ENCODE measurements around the gene GLI3.

The GLI3 gene

GRCh38 chr7:42164881-42165428 is 72.1 kb downstream of the GLI3 start:
- H3K27ac ChIP-seq = no peak overlapping the region
- TF ChIP-seq CTCF (IDR thresholded peaks at IDR 0.05; ENCODE audit: low read depth, low read length, missing control alignments) = no peak
- H3K27me3 ChIP-seq (replicated peaks) = no peaks in the 10 kb centered on the region
- H3K4me3 ChIP-seq (ENCODE audit: low read depth, low read length) = no peak overlapping the region
- in situ Hi-C loops (cut with HindIII; ENCODE audit: low pct_ligation_motif_present, low sequenced_read_pairs) = no loop called here
- no peak for DNase-seq
- no peaks in the 10 kb centered on the region for H3K36me3 ChIP-seq (replicated peaks)

- Histone ChIP-seq H3K27me3 (replicated peaks) (no peaks in the 10 kb centered on the region), H3K36me3 (replicated peaks) (no peaks in the 10 kb centered on the region), H3K27ac (no peak overlapping the region), H3K4me3 (ENCODE audit: low read depth, low read length) (no peak overlapping the region)
- no peak for DNase-seq
- in situ Hi-C loops (cut with HindIII; ENCODE audit: low pct_ligation_motif_present, low sequenced_read_pairs) = no loop called here
- no peak for TF ChIP-seq CTCF (IDR thresholded peaks at IDR 0.05; ENCODE audit: low read depth, low read length, missing control alignments)
These were observed 74.3 kb downstream of the GLI3 start for GRCh38 chr7:42162560-42163325.

GRCh38 chr7:42161719-42162118 is 75.3 kb downstream of the GLI3 start:
- no peaks in the 10 kb centered on the region for H3K36me3 ChIP-seq (replicated peaks)
- no peak for TF ChIP-seq CTCF (IDR thresholded peaks at IDR 0.05; ENCODE audit: low read depth, low read length, missing control alignments)
- no peak overlapping the region for H3K27ac ChIP-seq
- DNase-seq = no peak
- no peaks in the 10 kb centered on the region for H3K27me3 ChIP-seq (replicated peaks)
- H3K4me3 ChIP-seq (ENCODE audit: low read depth, low read length) = no peak overlapping the region
- in situ Hi-C loops (cut with HindIII; ENCODE audit: low pct_ligation_motif_present, low sequenced_read_pairs) = no loop called here

- in situ Hi-C loops (cut with HindIII; ENCODE audit: low pct_ligation_motif_present, low sequenced_read_pairs) = no loop called here
- TF ChIP-seq CTCF (IDR thresholded peaks at IDR 0.05; ENCODE audit: low read depth, low read length, missing control alignments) = no peak
- Histone ChIP-seq H3K27ac (no peak overlapping the region), H3K36me3 (replicated peaks) (no peaks in the 10 kb centered on the region), H3K27me3 (replicated peaks) (no peaks in the 10 kb centered on the region), H3K4me3 (ENCODE audit: low read depth, low read length) (no peak overlapping the region)
- DNase-seq = no peak
These were observed 75.9 kb downstream of the GLI3 start for GRCh38 chr7:42161110-42161509.

- no peak for DNase-seq
- Histone ChIP-seq H3K4me3 (ENCODE audit: low read depth, low read length) (no peak overlapping the region), H3K27ac (no peak overlapping the region), H3K27me3 (replicated peaks) (no peaks in the 10 kb centered on the region), H3K36me3 (replicated peaks) (no peaks in the 10 kb centered on the region)
- TF ChIP-seq CTCF (IDR thresholded peaks at IDR 0.05; ENCODE audit: low read depth, low read length, missing control alignments) = no peak
- in situ Hi-C loops (cut with HindIII; ENCODE audit: low pct_ligation_motif_present, low sequenced_read_pairs) = no loop called here
These were observed 77.9 kb downstream of the GLI3 start for GRCh38 chr7:42159130-42159529.

All from brain microvascular endothelial cell (primary cell).